Panc1 (cell line): ENCODE data around the gene BICRAL.
"Not testable (repeated sequence)": the region's sequence is repeated elsewhere in the genome, so short reads cannot be mapped to it uniquely, and the experiment has no call there.

Source experiments
- CTCF ChIP-seq: fragments of 450-650 bp; IDR thresholded peaks from 2 replicates; pipeline ENCODE4 v1.5.1; 2017; ENCODE audit warnings: mild to moderate bottlenecking
- SIN3A ChIP-seq: IDR thresholded peaks from 2 replicates; pipeline ENCODE4 v1.6.1; 2012; ENCODE audit warnings: low read depth, mild to moderate bottlenecking, low read length, moderate library complexity, borderline replicate concordance; ENCODE audit not compliant: insufficient read depth

- not testable (repeated sequence) for TF ChIP-seq SIN3A, CTCF
Measured at GRCh38 chr6:42880871-42881270, 99.0 kb downstream of the BICRAL start.
